ENCODE measurements around the gene ZP1. TPM values are rescaled to one million over a fixed set of nuclear protein-coding genes. Genes with fewer than 3 reads are reported as not detected.

ZP1 gene
- total and polyA plus RNA-seq, 2 of the 4 experiments (the other 2 are of a cell fraction), result 0.18 to 1.6 TPM

DNA sequence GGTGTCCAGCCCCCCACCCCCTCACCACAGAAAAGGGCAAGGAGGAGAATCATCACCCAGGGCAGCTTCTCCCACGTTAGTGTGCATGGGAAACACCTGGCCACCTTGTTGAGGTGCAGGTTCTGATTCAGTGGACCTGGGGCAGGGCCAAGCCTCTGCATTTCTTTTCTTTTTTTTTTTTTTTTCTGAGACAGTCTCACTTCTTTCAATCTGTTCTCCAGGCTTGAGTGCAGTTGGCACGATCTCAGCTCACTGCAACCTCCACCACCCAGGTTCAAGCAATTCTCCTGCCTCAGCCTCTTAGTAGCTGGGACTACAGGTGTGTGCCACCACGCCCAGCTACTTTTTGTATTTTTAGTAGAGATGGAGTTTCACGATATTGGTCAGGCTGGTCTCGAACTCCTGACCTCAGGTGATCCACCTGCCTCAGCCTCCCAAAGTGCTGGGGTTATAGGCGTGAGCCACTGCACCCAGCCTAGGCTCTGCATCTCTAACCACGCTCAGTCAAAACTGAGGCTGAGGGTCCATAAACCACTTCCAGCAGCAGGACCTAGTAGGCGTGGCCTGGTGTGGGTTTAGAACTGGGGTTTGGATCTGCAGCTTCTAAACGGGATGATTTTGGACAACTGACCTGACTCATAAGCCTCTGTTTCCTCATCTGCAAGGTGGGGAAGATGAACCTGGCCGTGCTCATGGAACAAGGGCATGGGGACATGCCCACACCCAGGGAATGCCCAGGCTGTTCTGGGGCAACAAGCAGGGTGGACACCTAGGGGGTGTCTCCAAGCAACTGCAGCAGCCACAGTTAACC, 734 bp downstream of the ZP1 start:
- Histone ChIP-seq H2AFZ (replicated peaks; ENCODE audit: low read length, poor library complexity) (no peak overlapping the region), H3K23ac (ENCODE audit: low read depth, low read length) (no peak overlapping the region), H3K36me3 (ENCODE audit: control insufficient read depth, insufficient read depth, low read length) (no peaks in the 10 kb centered on the region), H2BK5ac (ENCODE audit: low read depth, low read length, poor library complexity, severe bottlenecking) (no peak overlapping the region), H4K20me1 (ENCODE audit: insufficient read depth, low read length) (no peaks in the 10 kb centered on the region), H2AK5ac (ENCODE audit: low read depth, low read length) (no peak overlapping the region), H2AK9ac (replicated peaks; ENCODE audit: low read depth, low read length, poor library complexity) (no peak overlapping the region), H3K4ac (ENCODE audit: low read depth, low read length) (no peak overlapping the region), H3K4me2 (ENCODE audit: low read depth, low read length) (no peak overlapping the region), H3K27me3 (ENCODE audit: control insufficient read depth, insufficient read depth, low read length) (peaks cover 9% of the 10 kb centered on the region), H4K8ac (ENCODE audit: low read depth in 2 of 2, low read length in 2 of 2) (no peak overlapping the region), H4K5ac (ENCODE audit: low read depth, low read length) (no peak overlapping the region), H3K56ac (ENCODE audit: extremely low read depth, insufficient read depth, low read length) (no peak overlapping the region), H2BK20ac (ENCODE audit: low read depth, low read length) (no peak overlapping the region), H3K27ac (ENCODE audit: insufficient read depth, low read length) (no peak overlapping the region), H3K4me1 (ENCODE audit: control insufficient read depth, insufficient read depth, low read length) (peaks cover 15% of the 10 kb centered on the region), H3K9me3 (ENCODE audit: control insufficient read depth, insufficient read depth, low read length) (no peaks in the 10 kb centered on the region), H3K9me1 (ENCODE audit: insufficient read depth, low read length) (peaks cover 17% of the 10 kb centered on the region), H3K79me1 (ENCODE audit: low read depth in 1 of 2, low read length in 2 of 2) (0 out of 4 replicates have a peak, but pooled peaks cover 0 to 3% of the 10 kb centered on the region in 2 experiments), H4K91ac (ENCODE audit: insufficient read depth, low read depth, low read length) (no peak overlapping the region), H3K18ac (ENCODE audit: low read depth, low read length) (no peak overlapping the region), H2BK15ac (ENCODE audit: low read depth, low read length) (no peak overlapping the region), H3K4me3 (ENCODE audit: insufficient read depth, low read depth, low read length) (no peak overlapping the region), H2BK120ac (ENCODE audit: low read depth, low read length) (no peak overlapping the region), H3K14ac (replicated peaks; ENCODE audit: low read depth, low read length) (no peak overlapping the region), H3K9ac (ENCODE audit: low read depth, low read length) (no peak overlapping the region)
- intact Hi-C loops (cut with micrococcal nuclease) (no loop called here), in situ Hi-C loops (cut with MboI; ENCODE audit: low sequenced_read_pairs) (no loop called here), dilution Hi-C loops (cut with HindIII; ENCODE audit: low sequenced_read_pairs, unreplicated experiment) (no loop called here)
- ATAC-seq (ENCODE audit: low read depth), result no peak
- BruUV-seq (replicated peaks), result no TSS peak
- ChIA-PET POLR2A (ENCODE audit: unreplicated experiment) (no interaction called here), CTCF (interaction anchor here (0.9 kb wide), 1 partner anchor 19 kb away, joined by 4 read pairs; no protein-coding TSS in a partner anchor)
- 79% methylated on average over 4 of the region's 10 CpGs; no CpG with 5 or more reads in 1 of the 2 experiments for WGBS, 2 experiments (ENCODE audit: extremely low coverage in 2 of 2, insufficient read length in 1 of 2)
- TF ChIP-seq MAZ (IDR thresholded peaks at IDR 0.05; ENCODE audit: borderline replicate concordance, low read depth, low read length) (no peak), NFE2L2 (IDR thresholded peaks at IDR 0.05; ENCODE audit: low read depth, low read length) (no peak), BHLHE40 (IDR thresholded peaks at IDR 0.05; ENCODE audit: low read depth, low read length) (no peak), CHD1 (IDR thresholded peaks at IDR 0.05; ENCODE audit: low read depth, low read length) (no peak), RAD21 (IDR thresholded peaks at IDR 0.05; ENCODE audit: low read length) (no peak)
- TF ChIP-seq, protein P1, sequence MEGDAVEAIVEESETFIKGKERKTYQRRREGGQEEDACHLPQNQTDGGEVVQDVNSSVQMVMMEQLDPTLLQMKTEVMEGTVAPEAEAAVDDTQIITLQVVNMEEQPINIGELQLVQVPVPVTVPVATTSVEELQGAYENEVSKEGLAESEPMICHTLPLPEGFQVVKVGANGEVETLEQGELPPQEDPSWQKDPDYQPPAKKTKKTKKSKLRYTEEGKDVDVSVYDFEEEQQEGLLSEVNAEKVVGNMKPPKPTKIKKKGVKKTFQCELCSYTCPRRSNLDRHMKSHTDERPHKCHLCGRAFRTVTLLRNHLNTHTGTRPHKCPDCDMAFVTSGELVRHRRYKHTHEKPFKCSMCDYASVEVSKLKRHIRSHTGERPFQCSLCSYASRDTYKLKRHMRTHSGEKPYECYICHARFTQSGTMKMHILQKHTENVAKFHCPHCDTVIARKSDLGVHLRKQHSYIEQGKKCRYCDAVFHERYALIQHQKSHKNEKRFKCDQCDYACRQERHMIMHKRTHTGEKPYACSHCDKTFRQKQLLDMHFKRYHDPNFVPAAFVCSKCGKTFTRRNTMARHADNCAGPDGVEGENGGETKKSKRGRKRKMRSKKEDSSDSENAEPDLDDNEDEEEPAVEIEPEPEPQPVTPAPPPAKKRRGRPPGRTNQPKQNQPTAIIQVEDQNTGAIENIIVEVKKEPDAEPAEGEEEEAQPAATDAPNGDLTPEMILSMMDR (conservative IDR thresholded peaks at IDR 0.05; ENCODE audit: low read depth, low read length), result no peak
- DNase-seq, result no peak
